Activated T-helper 1 cell treated with anti-CD3 and anti-CD28 coated beads, Interleukin-12 subunit alpha, Interleukin-12 subunit beta, Interleukin-2, Interleukin-4 antibody, amounts not matched to agents 30 ng/mL and 10 ng/mL and 1 ng/mL, durations not matched to agents 14 hours and 24 hours and 36 hours (primary cell): ENCODE data around the gene ADGRE3. TPM values are rescaled to one million over a fixed set of nuclear protein-coding genes. Genes with fewer than 3 reads are reported as not detected.

ENCODE experiments used
- DNase-seq: peaks from one replicate; pipeline ENCODE4 v3.0.0; 2021; ENCODE audit warnings: low spot score
- H3K27ac Mint-ChIP-seq: one replicate; pipeline ENCODE4 v1.8.0; 2021; ENCODE audit warnings: mild to moderate bottlenecking, mixed read lengths
- H3K27me3 Mint-ChIP-seq: one replicate; pipeline ENCODE4 v1.8.0; 2022; ENCODE audit warnings: mild to moderate bottlenecking, moderate library complexity, mixed read lengths; ENCODE audit not compliant: insufficient read depth
- H3K36me3 Mint-ChIP-seq: one replicate; pipeline ENCODE4 v1.8.0; 2021; ENCODE audit warnings: low read depth, mixed read lengths
- H3K4me1 Mint-ChIP-seq: one replicate; pipeline ENCODE4 v1.8.0; 2021; ENCODE audit warnings: low read depth, mixed read lengths
- H3K4me3 Mint-ChIP-seq: one replicate; pipeline ENCODE4 v1.8.0; 2021; ENCODE audit warnings: mild to moderate bottlenecking, moderate library complexity, mixed read lengths
- H3K9me3 Mint-ChIP-seq: one replicate; pipeline ENCODE4 v1.8.0; 2021; ENCODE audit warnings: mixed read lengths
- intact Hi-C: fragments of 100-400 bp; cut with micrococcal nuclease; formaldehyde crosslinking; loops from one replicate; pipeline ENCODE4 v1.15.1; 2024
- total RNA-seq: library from RNA; stranded (reverse); gene quantifications from 2 replicates; pipeline ENCODE4 v1.2.3, GENCODE V29; 2022

The ADGRE3 gene
- total RNA-seq, 1 donor from 2014 or later = not detected

GRCh38 chr19:14577264-14577663 is 97.4 kb downstream of the ADGRE3 start:
- no peaks in the 10 kb centered on the region for H3K36me3 Mint-ChIP-seq
- peaks cover 12% of the 10 kb centered on the region for H3K4me1 Mint-ChIP-seq
- no peak overlapping the region for H3K27ac Mint-ChIP-seq
- no peaks in the 10 kb centered on the region for H3K27me3 Mint-ChIP-seq
- intact Hi-C loops = no loop called here
- H3K9me3 Mint-ChIP-seq = no peaks in the 10 kb centered on the region
- no peak for DNase-seq
- no peak overlapping the region for H3K4me3 Mint-ChIP-seq

- peaks cover 16% of the 10 kb centered on the region for H3K4me1 Mint-ChIP-seq
- intact Hi-C loops = no loop called here
- DNase-seq = no peak
- no peak overlapping the region for H3K4me3 Mint-ChIP-seq
- H3K9me3 Mint-ChIP-seq = no peaks in the 10 kb centered on the region
- no peaks in the 10 kb centered on the region for H3K36me3 Mint-ChIP-seq
- H3K27ac Mint-ChIP-seq = no peak overlapping the region
- H3K27me3 Mint-ChIP-seq = no peaks in the 10 kb centered on the region
These were observed 98.3 kb downstream of the ADGRE3 start for GRCh38 chr19:14576363-14576762.

GRCh38 chr19:14575428-14575980 is 99.1 kb downstream of the ADGRE3 start:
- DNase-seq = no peak
- intact Hi-C loops = no loop called here
- no peaks in the 10 kb centered on the region for H3K27me3 Mint-ChIP-seq
- no peaks in the 10 kb centered on the region for H3K36me3 Mint-ChIP-seq
- H3K4me3 Mint-ChIP-seq = no peak overlapping the region
- H3K4me1 Mint-ChIP-seq = peaks cover 20% of the 10 kb centered on the region
- no peak overlapping the region for H3K27ac Mint-ChIP-seq
- no peaks in the 10 kb centered on the region for H3K9me3 Mint-ChIP-seq

GRCh38 chr19:14571695-14572490 is 102.8 kb downstream of the ADGRE3 start, which contains the start of gene NDUFB7:
Gene NDUFB7, minus strand, starts transcription at chr19:14572066. Its CDS starts 66 bp downstream, at chr19:14572000.
- no peaks in the 10 kb centered on the region for H3K27me3 Mint-ChIP-seq
- no peaks in the 10 kb centered on the region for H3K9me3 Mint-ChIP-seq
- peak; percentile 90 for DNase-seq
- peak within 1 kb of the TSS; percentile 97 for H3K4me3 Mint-ChIP-seq
- H3K27ac Mint-ChIP-seq = peak within 1 kb of the TSS; percentile 79
- peaks cover 29% of the 10 kb centered on the region for H3K4me1 Mint-ChIP-seq
- peaks cover 4% of the 10 kb centered on the region for H3K36me3 Mint-ChIP-seq
- intact Hi-C loops = loop anchor here (1.0 to 5.0 kb wide), 4 partner anchors 15 to 845 kb away; partner anchors contain the start of gene AKAP8L

GRCh38 chr19:14570864-14571527 is 103.6 kb downstream of the ADGRE3 start:
- Mint-ChIP-seq H3K27me3 (no peaks in the 10 kb centered on the region), H3K4me3 (peak overlapping the region; percentile 97), H3K4me1 (peaks cover 29% of the 10 kb centered on the region), H3K36me3 (peaks cover 4% of the 10 kb centered on the region), H3K9me3 (no peaks in the 10 kb centered on the region), H3K27ac (peak overlapping the region; percentile 79)
- no peak for DNase-seq
- intact Hi-C loops = loop anchor here (5.0 kb wide), 1 partner anchor 846 kb away; the partner anchor contains the start of gene AKAP8L

Other genes starting within 250 kb of the ADGRE3 start
- 151 and 180 TPM in 2 replicates for gene PKN1, start 241.5 kb downstream of the ADGRE3 start, total RNA-seq
- gene PTGER1, start 199.5 kb downstream of the ADGRE3 start, total RNA-seq = 0.44 and 0.78 TPM in 2 replicates
- gene GIPC1, start 178.7 kb downstream of the ADGRE3 start, total RNA-seq = 42.9 and 43.7 TPM in 2 replicates
- gene DNAJB1, start 156.4 kb downstream of the ADGRE3 start, total RNA-seq = 104 and 120 TPM in 2 replicates
- gene TECR, start 145.2 kb downstream of the ADGRE3 start, total RNA-seq = 110 and 120 TPM in 2 replicates
- gene NDUFB7, start 102.8 kb downstream of the ADGRE3 start, total RNA-seq = 131 and 133 TPM in 2 replicates
- 0.13 TPM in 1 of 2 replicates, not detected in the other for gene CLEC17A, start 91.8 kb downstream of the ADGRE3 start, total RNA-seq
- gene ZNF333, start 15.2 kb upstream of the ADGRE3 start, total RNA-seq = 10.0 and 11.1 TPM in 2 replicates
- gene ADGRE2, start 103.7 kb upstream of the ADGRE3 start, total RNA-seq = 1.3 and 2.2 TPM in 2 replicates
- gene OR7A5, start 160.3 kb upstream of the ADGRE3 start, total RNA-seq = not detected in 2 replicates
- not detected in 2 replicates for gene OR7C1, start 160.3 kb upstream of the ADGRE3 start, total RNA-seq
- gene OR7A10, start 174.1 kb upstream of the ADGRE3 start, total RNA-seq = not detected in 2 replicates
- not detected in 2 replicates for gene OR7A17, start 211.3 kb upstream of the ADGRE3 start, total RNA-seq